GM12801 (cell line): ENCODE results near the gene NTSR1.

Source experiments
- TF ChIP-seq, protein P1 (sequence below): IDR thresholded peaks from one replicate; pipeline ENCODE4 v1.5.1; 2011; ENCODE audit warnings: control low read depth; ENCODE audit not compliant: insufficient read length; ENCODE audit errors: extremely low read depth

The NTSR1 gene

DNA sequence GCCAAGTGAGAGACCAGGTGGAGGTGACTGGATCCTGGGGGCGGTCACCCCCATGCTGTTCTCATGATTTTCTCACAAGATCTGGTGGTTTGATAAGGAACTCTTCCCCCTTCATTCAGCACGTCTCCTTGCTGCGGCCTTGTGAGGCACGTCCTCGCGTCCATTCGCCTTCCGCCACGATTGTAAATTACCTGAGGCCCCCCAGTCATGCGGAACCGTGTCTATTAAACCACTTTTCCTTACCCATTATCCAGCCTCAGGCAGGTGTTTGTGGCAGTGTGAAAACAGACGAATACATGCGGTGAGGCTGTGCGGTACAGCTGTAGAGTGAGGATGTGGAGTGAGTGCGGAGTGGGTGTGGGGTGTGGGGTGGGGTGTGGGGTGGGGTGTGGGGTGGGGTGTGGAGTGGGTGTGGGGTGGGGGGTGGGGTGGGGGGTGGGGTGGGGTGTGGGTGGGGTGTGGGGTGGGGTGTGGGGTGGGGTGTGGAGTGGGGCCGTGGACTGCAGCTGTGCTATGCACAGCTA, 12.1 kb upstream of the NTSR1 start:
- TF ChIP-seq, protein P1, sequence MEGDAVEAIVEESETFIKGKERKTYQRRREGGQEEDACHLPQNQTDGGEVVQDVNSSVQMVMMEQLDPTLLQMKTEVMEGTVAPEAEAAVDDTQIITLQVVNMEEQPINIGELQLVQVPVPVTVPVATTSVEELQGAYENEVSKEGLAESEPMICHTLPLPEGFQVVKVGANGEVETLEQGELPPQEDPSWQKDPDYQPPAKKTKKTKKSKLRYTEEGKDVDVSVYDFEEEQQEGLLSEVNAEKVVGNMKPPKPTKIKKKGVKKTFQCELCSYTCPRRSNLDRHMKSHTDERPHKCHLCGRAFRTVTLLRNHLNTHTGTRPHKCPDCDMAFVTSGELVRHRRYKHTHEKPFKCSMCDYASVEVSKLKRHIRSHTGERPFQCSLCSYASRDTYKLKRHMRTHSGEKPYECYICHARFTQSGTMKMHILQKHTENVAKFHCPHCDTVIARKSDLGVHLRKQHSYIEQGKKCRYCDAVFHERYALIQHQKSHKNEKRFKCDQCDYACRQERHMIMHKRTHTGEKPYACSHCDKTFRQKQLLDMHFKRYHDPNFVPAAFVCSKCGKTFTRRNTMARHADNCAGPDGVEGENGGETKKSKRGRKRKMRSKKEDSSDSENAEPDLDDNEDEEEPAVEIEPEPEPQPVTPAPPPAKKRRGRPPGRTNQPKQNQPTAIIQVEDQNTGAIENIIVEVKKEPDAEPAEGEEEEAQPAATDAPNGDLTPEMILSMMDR, result no peak

DNA sequence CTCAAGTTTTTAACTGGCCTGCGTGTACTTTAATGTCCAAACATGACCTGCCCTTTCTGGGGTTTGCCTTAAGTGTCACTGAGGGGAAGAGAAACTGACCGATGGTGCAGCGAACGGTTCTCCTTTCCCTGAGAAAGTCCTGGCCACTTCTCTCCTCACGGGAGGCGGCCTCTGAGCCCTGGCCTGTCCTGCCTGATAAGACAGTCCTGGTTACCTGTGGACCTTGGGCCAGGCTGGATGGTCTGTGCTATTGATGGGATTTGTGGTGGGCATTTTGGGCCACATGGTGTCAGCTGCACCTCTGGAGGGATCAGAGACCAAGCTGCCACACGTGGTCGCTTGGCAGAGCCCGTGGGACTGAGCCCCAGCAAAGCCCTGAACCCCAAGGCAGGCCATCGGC, 11.6 kb upstream of the NTSR1 start:
- TF ChIP-seq, protein P1, result no peak

GRCh38 chr20:62697468-62697912, 11.1 kb upstream of the NTSR1 start:
- TF ChIP-seq, protein P1, result no peak

DNA sequence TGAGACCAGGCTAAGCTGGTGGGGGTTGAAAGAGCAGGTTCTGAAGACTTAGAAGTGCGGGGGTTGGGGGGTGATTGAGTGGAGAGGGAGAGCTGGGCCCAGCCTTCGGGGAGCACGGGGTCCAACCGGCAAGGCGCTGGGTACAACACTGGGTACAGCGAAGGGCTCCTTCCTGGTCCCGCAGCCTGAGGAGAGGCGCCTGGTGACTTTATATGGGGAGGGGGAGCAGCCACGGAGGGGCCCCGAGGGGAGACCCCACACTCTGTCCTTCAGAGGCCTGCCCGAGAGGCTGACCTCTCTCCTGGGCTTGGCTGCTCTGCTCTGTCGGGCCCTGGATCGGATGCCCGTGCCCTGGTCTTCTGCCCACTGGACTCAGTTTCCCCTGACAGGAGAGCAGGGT, 10.4 kb upstream of the NTSR1 start:
- TF ChIP-seq, protein P1, result no peak

GRCh38 chr20:62699296-62699695, 9.3 kb upstream of the NTSR1 start:
- TF ChIP-seq, protein P1, result no peak

DNA sequence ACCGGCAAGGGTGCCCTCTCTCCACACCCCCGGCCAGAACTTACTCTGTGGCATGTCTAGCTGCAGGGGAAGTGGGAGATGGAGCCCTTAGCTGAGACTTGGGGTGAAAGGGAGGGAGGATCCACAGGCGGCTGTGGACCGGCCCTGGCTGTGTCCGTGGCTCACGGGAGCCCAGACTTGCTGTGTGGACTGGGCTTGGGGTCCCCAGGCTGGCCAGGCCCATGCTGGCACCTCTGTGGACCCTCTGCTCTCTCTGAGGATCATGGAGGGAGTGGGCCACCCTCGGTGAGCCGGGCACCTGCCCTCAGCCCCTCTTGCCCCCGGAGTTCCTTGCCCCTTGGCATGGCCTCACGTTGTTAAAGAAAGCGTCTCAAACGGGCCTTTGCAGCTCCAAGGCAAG, 8.9 kb upstream of the NTSR1 start:
- TF ChIP-seq, protein P1, result no peak

DNA sequence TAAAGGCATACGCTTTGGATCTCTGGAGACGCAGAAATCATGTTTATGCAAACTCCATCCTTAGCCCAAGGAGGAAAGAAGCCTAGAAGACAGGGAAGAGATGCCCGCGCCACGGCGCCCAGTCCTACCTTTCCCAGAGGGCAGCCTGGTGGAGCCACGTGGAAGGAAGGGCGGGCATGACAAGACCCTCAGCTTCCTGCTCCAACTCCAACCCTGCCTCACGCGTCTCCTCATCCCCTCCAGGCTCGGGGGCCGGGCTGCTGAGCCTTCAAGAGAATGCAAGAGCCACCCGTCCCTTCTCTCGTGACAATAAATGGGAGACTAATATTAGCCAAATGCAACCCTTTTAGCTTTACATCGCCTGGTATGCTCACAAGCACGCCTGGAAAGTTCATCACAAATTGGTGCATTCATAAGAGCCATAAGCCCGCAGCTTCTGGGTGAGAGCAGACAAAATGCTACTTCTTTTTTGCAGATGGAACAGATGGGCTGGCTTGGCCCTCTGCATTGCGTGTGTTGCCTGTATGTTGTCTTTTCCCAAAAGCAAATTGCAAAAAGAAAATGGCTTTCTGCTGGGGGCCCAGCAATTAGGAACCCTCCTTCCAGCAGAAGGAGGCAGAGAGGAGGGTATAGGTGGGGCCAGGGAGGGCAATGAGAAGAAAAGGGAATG, 8.2 kb upstream of the NTSR1 start:
- TF ChIP-seq, protein P1, result no peak
